GM11168 (cell line): ENCODE data around the gene CDT1.

Source experiments
- in situ Hi-C: fragments of 300-500 bp; cut with MboI; formaldehyde crosslinking; loops from one replicate; pipeline ENCODE4 v1.12.0; 2022; ENCODE audit warnings: low sequenced_read_pairs; ENCODE audit not compliant: unreplicated experiment

The CDT1 gene

DNA sequence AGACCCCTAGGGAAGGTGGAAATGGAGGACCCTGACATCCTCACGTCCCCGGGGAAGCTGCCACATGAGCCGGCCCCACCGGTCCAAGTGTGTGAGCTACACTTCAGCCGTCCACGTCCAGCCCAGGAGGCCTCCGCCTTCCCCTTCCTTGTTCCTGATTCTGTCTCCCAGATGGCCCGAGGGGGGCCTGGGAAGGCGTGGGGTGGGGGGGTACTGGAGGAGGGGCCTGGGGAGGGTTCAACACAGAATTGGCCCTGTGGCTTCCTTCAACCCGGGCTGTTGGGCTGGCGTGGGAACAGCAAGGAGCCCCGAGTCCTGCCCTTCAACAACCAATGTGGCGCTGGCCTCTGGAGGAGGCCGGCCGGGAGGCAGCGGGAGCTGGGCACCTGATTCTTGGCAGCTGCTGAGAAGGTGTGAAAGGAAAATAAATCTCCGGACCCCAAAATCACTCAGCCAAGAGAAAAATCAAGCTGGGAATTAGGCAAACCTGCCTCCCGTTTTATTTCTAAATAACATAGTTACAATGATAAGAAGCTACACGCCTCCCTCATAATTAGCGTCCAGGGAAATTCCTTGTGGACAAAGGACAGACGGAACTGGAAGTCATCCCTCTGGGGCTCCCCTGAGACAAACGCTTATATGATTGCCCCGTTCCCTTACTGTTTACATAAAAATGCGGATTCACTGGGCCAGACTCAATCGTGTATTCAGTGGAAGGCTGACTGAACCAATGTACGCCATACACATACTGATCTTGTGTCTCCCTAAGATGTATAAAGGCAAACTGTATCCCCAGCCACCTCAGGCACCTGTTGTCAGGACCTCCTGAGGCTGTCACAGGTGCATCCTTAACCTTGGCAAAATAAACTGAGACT is 9.9 kb downstream of the CDT1 start:
- in situ Hi-C loops: no loop called here

DNA sequence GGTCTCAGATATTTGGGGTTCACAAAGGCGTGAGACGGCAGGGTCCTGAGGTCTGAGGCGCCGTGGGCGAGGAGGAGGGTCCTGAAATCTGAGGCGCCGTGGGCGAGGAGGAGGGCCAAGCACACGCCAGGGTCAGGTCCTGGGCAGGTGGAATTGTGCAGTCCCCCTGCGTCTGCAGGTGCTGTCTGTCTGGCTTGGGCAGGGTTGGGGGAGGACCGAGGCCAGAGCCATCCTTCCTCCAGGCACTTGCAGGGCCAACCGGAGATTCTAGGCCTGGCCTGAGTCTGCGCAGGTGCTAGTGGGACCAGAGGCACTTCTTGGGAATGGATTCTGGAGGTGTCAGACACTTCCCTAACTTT is 10.5 kb downstream of the CDT1 start:
- in situ Hi-C loops: no loop called here

DNA sequence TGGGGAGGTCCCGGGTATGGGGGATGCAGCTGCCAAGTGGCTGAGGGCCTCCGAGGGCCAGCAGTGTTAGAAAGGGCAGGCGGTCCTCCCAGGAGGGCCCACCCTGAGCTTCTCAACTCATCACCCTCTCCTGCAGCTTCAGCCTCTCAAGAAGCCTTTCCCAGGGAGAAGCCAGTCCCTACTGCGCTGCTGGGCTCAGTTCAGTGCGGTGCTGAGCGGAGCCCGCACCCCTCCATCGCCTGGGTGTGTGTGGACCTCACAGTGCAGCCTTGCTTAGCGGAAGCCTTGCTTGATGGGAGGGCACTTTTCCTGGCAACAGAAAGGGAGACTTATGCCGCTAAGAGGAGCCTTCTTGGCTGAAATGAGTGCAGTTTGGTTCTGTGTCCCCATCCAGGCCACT is 11.6 kb downstream of the CDT1 start:
- in situ Hi-C loops: no loop called here

DNA sequence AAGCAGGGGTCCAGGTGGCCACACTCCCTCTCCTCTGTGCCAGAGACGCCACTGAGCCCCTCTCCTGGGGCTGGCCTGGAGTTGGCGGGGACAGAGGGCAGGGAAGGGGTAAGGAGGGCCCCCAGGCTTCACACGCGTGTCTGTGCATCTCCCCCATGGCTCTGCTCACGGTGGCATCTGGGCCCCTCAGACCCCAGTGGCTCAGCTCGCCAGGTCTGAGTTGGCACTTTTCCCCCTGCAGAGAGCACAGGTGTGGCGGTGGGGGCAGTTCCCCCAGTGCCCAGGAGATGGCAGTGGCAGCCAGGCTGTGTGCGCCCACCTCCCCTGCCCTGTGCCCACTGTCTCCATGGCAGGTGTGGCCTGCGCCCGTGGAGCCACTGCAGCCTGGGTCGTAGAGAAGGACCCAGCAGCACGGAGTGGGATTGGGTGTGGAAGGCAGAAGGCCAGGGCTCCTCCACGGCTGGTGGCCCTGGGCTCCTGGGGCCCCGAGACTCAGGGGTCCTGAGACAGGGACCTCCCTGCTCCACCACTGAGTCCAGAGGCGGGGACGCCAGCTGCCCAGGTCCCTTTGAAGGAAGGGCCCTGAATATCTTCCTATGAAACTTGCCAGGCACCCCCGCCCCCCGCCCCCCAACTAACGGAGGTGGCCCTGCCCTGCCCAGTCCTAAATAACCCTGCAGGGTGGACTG is 12.5 kb downstream of the CDT1 start:
- in situ Hi-C loops: no loop called here

DNA sequence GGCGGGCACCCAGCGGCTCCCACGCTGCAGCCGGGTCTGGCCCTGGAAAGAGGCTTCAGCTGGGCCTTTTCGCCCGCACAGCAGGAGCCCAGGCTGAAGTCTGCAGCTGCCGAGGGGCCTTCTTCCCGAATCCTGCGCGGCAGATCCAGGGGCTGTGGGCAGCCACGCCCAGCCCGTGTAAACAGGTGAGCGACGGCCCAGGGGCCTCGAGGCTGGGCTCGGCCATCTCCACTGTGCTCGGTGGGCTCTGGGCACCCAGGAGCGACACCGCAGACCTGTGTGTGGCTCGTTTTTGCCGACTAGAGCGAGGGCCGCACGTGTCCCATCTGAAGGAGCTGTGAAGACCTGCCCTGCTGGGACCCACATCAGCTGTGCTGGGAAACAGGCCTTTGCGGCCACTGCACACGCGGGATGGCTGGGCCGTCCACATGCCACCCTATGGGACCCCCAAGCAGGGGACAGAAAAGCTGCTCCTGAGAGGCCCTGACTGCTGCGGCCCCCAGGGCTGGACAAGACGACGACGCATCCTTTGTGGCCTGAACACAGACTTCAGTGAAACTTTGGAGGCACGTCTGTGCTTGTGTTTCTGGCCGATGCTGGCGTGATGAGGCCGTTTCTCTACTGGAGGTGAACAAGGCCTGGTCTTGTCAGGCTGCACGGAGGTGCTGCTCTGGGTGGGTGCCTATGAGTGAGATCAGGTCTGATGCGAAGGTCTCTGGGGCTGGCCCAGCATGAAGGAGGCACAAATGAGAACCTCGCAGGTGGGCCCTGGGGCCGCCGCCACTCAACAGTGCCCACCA is 13.3 kb downstream of the CDT1 start:
- in situ Hi-C loops: no loop called here

DNA sequence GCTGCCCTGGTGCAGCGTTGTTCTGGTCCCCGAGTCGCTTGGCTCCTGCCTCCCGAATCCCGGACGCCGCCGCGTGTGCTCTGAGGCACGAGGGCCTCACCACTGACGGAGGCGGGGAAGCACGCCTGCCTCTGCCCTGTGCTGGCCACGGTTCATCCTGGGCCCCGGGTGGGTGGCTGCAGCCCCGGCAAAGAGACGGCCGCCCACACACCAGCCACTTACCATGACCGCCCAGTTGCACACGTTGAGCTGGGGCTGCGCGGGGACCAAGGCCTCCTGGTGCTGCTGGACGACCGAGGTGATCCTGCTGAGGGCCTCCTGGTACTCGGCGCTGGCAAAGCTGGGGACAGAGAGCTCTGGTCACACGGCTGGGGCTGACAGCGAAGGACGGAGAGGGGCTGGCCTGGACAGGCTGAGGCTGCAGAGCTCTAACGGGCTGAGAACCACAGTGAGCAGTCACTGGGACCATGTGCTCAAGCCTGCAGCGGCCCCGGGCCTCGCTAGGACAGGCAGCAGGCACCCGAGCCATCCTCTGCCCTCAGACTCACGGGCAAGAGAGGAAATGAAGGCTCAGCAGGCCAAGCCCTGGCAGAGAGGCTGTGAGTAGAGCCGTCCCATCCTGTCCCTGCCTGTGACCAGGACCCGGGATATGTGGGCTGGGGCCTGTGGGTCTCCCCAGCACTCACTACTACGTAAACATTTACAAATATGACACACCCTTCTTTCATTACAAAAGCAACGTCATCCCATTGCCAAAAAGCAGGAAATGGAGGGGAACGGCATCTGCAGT is 14.4 kb downstream of the CDT1 start:
- in situ Hi-C loops: no loop called here

DNA sequence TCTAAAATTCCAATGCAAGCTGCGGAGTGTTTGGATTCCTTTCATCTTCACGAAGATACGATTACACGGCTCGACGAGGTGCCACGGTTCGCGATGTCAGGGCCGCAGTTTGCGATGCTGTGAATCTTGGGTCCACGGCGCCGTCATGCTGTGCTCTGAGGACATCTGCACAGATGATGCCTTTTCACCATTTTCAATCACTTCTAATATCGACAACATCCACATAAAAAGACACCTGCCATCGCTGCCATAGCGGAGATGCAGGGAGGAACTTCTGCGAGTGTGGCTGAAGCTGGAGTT is 14.9 kb downstream of the CDT1 start:
- in situ Hi-C loops: no loop called here

DNA sequence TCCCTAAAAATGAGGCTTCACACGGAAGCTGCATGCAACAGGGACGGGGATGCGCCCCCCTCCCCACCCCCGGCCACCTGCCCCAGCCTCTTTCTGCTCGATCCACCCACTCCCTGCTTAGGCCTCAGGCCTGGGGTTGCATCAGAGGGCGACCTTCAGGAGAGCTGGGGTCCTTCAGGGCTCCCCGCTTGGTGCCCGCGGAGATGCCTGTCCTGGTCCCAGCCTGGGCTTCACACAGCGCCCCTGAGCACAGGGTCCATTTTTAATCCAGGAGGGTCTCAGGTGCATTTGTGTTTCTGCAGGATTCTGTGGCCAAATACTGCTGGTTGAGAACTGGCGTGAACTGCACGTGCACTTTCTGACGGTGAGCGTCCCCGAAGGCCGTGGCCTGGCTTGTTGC is 15.5 kb downstream of the CDT1 start:
- in situ Hi-C loops: no loop called here

DNA sequence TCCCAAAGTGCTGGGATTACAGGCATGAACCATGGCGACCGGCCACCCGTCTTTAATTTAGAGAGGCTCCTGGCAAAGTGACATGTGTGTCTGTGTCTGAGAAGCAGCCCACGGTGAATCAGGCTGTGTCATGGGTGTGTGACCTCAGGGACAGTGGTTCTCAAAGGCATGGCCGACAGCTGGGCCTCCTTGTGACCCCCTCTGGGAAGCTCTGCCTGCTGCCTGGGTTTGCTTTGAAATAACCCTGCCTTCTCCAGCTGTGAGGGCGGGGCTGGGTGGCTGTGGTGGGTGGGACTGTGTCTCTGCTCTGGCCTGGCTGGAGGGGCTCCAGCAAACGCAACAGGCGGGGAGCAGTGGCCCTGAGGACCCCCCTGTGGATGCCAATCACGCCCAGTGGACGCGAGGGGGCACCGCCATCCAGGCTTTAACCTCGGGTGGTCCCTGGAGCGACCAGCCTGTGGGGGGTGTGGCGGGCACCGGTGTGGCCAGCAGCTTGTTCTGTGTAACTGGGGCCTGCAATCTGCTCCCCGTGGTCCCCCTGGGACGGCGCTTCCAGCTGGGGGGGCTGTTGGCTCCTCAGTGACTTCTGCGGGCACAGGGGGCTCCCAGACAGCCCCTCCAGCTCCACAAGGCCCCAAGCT is 16.9 kb downstream of the CDT1 start:
- in situ Hi-C loops: loop anchor here (10.0 kb wide), 1 partner anchor 344 kb away; no protein-coding TSS in a partner anchor

DNA sequence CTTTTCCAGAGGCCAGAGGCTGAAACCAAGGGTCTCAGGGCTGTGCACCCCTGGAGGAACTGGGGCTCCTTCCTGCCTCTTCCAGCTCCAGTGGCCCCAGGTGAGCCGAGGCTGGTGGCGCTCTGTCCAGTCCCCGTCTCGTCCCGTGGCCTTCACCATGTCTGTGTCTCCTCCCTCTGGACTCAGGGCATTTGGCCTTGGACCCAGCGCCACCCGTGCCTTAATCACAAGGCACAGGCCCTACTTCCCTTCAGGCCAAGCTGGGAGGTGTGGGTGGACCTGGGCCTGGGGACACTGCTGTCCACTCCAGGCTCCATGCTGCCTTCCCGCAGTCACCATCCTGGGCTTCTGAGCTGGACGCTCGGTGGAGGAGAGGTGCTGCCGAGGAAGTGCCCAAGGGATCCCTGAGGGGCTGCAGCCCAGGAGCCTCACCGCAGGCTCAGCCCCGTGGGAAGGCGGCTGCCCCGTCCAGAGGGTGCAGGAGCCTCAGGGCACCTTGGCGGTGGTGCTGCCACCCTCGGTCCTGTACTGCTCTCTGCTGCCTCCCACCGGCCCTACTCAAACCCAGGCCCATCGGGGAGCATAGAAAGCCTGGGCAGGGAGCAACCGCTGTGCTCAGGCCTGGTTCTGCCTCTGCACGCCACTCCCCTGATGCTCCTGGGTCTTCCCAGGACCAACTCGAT is 17.7 kb downstream of the CDT1 start:
- in situ Hi-C loops: loop anchor here (10.0 kb wide), 1 partner anchor 343 kb away; no protein-coding TSS in a partner anchor

DNA sequence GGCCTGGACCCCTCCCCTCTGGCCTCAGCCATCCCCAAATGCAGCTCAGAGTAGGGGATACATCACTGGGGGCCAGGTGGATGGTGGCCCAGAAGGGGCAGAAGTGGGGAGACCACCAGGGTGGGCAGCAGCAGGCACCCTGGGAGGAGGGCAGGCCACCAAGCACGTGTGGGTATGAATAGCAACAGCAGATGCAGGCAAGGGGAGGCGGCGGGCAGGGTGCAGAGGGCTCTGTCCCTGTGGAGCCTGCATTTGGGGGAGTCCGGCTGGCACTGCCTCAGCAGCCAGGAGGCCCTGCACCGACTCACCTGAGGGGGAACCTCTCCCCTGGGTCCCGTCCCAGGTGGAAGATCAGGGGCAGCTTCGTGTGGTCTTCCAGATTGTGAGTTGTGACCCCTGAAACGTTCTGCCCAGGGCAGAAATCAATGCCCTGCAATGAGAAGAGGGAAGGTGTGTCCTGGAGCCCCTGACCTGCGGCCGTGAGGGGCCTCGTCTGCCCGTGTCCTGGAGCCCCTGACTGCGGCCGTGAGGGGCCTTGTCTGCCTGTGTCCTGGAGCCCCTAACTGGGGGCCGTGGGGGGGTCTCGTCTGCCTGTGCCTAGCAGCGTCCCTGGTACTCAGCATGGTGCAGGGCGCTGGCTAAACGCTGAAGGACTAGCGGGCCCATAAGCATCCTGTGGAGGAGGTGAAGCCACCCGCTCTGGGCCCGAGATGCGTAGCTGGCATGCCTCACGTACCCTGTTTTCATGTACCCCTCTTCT is 18.9 kb downstream of the CDT1 start:
- in situ Hi-C loops: loop anchor here (10.0 kb wide), 1 partner anchor 342 kb away; no protein-coding TSS in a partner anchor

DNA sequence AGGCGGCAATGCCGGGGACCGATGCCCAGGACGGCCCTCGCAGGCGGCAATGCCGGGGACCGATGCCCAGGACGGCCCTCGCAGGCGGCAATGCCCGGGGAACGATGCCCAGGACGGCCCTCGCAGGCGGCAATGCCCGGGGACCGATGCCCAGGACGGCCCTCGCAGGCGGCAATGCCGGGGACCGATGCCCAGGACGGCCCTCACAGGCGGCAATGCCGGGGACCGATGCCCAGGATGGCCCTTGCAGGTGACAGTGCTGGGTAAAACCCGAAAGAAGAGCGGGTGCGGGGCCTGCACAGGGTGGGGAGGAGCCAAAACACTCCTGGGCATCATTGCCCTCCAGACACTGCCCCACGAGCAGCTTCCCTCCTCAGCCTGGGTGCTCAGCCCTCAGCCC is 20.1 kb downstream of the CDT1 start:
- in situ Hi-C loops: loop anchor here (10.0 kb wide), 1 partner anchor 341 kb away; no protein-coding TSS in a partner anchor

DNA sequence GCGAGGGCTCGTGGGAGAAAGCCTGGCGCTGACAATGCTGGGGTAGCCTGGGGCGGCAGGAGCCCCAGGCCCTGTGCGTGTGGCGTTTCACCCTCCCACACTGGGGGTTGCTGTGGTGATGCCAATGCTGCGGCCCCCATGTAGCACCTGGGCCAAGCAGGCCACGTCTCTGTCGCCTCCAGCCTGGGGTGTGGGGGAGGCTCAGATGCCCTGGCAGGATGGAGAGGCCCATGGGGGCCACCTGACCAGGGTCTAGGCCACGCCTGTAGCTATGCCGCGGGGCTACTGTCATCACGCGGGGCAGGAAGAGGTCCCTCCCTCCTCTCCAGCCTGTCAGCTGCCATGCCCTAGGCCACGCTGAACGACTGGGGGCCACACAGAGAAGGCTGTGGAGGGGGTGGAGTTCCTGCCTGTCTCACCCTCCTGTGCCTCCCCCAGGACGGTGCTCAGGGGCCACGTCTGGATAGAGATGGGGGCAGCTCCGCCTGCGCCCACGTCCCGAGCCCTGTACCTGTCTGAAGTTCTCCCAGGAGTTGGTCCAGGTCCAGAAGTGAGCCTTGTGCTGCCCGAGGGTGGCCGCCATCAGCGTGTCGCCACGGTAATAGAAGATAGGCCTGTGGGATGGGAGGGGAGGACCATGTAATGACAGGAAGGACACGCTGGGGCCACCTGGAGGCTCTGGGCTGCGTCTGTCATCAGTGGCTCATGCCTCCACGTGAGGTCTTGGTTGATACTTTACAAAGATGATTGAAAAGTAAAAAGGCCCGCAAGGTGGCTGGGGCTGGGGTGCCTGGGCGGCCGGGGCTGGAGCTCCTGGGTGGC is 20.9 kb downstream of the CDT1 start:
- in situ Hi-C loops: loop anchor here (10.0 kb wide), 1 partner anchor 340 kb away; no protein-coding TSS in a partner anchor

DNA sequence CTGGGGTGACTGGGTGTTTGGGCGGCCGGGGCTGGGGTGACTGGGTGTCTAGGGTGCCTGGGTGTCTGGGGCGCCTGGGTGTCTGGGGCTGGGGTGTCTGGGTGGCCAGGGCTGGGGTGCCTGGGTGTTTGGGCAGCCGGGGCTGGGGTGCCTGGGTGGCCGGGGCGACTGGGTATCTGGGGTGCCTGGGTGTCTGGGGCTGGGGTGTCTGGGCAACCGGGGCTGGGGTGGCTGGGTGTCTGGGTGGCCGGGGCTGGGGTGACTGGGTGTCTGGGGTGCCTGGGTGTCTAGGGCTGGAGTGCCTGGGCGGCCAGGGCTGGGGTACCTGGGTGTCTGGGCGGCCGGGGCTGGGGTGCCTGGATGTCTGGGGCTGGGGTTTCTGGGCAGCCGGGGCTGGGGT is 21.6 kb downstream of the CDT1 start:
- in situ Hi-C loops: loop anchor here (10.0 kb wide), 1 partner anchor 340 kb away; no protein-coding TSS in a partner anchor

DNA sequence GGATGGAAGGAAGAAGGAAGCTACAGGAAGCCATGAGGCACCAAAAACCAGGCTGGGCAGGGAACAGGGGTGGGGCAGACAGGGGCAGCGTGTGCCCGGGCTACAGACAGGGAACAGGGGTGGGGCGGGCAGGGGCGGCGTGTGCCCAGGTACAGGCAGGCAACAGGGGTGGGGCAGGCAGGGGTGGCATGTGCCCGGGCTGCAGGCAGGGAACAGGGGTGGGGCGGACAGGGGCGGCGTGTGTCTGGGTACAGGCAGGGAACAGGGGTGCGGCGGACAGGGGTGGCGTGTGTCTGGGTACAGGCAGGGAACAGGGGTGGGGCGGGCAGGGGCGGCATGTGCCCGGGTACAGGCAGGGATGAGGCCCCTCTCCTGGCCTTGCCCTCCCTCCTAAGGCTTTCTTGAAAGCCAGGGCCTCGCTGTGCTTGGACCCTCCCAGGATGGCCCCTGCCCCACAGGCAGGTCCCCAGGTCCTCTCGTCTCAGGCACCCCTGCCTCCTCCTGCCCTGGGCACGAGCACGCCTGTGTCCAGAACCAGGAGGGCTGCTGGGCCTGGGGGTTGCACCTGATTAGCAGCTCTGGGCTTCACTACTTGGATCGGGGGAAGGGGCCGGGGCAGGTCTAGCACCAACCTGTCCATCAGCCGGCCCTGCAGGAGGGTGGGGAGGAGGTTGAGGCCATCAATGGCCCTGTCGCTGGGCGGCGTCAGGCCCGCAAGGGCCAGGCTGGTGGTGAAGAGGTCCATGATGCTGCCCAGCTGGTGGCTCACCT is 22.7 kb downstream of the CDT1 start:
- in situ Hi-C loops: loop anchor here (10.0 kb wide), 1 partner anchor 339 kb away; no protein-coding TSS in a partner anchor

DNA sequence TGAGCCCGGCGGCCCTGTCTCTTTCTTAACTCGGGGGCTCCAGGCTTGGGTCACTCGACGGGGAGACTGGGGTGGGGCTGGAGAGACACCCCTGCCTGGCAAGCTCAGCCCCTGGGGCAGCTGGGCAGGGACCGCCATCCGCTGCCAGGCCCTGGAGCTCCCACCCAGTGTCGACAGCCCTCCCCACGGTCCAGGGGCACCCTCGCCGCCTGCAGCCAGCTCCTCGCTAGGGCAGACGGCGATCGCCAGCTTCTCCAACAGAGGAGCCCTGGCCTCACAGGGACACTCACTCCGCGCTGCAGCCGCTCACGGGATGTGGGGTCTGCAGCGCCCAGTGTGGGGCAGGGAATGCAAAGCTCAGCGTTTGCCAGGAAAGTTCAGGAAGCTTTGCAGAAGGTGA is 24.1 kb downstream of the CDT1 start:
- in situ Hi-C loops: loop anchor here (10.0 kb wide), 1 partner anchor 337 kb away; no protein-coding TSS in a partner anchor
